ENCODE results near the gene HADH. TPM values are rescaled to one million over a fixed set of nuclear protein-coding genes. Genes with fewer than 3 reads are reported as not detected.

The HADH gene
- total and polyA plus RNA-seq, 5 donors from 2014 or later, result 11.6 to 37.3 (median 31.9) TPM

DNA sequence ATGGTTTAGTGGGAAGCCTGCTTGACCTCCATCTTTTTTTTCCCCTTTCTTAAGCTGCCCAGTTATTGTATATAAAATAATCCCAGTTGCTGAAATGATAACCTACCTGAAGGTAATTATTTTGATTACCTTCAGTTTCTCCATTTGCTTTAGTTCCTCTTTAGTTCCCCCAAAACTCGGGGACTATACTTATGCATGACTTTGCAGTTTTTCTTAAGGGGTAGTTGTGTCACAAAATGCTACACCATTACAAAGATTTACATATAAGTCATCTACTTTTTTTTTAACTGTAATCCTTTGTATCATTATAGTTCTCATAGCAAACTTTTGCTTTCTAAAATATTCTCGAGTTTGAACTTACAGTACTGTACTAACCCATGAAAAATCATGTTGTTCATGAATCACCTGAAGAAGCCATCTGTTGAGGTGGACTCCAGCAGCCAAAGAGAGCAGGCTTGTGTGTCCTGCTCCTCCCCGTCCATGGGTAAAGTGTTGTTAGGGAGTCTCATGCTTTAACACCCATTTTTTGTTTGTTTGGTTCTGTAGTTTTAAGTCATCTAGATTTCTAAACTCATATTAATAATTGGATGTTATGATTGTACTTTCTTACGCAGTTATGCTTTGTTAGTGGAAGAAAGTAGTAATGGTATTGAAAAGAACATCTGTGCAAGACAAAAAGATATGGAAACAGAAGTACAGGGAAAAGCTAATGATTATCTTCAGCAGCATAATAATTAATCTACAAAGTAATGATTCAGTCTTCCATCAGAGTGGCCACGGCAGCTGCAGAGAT, 34.6 kb downstream of the HADH start:
- peaks cover 0 to 15% (median 13%) of the 10 kb centered on the region in 4 donors for H3K4me1 Mint-ChIP-seq
- no peaks in the 10 kb centered on the region for H3K9me3 Mint-ChIP-seq
- H3K27ac Mint-ChIP-seq, result no peak overlapping the region
- no peak overlapping the region for H3K27ac ChIP-seq (ENCODE audit: insufficient read depth, low read length, poor library complexity, severe bottlenecking)
- H3K36me3 Mint-ChIP-seq, result peaks cover 50% of the 10 kb centered on the region
- H3K4me1 ChIP-seq (ENCODE audit: control insufficient read depth, insufficient read depth, low read length, poor library complexity, severe bottlenecking), result peaks cover 5% of the 10 kb centered on the region
- no peaks in the 10 kb centered on the region for H3K27me3 ChIP-seq (ENCODE audit: control insufficient read depth, insufficient read depth, low read length)
- H3K36me3 ChIP-seq (ENCODE audit: control insufficient read depth, insufficient read depth, low read length), result peaks cover 31% of the 10 kb centered on the region
- H3K9me3 ChIP-seq (ENCODE audit: control insufficient read depth in 2 of 2, low read length in 2 of 2), result no peaks in the 10 kb centered on the region
- H3K4me3 Mint-ChIP-seq, result no peak overlapping the region
- ATAC-seq (ENCODE audit: low read depth in 2 of 2) (no peak), DNase-seq (no peak)
- H3K4me3 ChIP-seq (ENCODE audit: low read depth, low read length), result no peak overlapping the region
- H3K27me3 Mint-ChIP-seq, result no peaks in the 10 kb centered on the region

DNA sequence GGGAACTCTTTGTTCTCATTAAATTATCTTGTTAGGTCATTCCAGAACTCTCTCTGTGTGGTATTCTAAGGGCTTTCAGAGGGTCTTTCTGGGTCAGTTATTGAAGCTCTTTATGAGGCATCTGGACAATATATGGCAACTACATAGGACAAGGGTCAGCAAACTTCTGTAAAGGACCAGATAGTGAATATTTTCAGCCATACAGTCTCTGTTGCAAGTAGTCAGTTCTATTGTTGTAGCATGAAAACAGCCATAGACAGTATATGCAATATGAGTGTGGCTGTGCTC, 35.1 kb downstream of the HADH start:
- Histone ChIP-seq H3K4me1 (ENCODE audit: control insufficient read depth, insufficient read depth, low read length, poor library complexity, severe bottlenecking) (peaks cover 10% of the 10 kb centered on the region), H3K36me3 (ENCODE audit: control insufficient read depth, insufficient read depth, low read length) (peaks cover 28% of the 10 kb centered on the region), H3K4me3 (ENCODE audit: low read depth, low read length) (no peak overlapping the region), H3K27me3 (ENCODE audit: control insufficient read depth, insufficient read depth, low read length) (no peaks in the 10 kb centered on the region), H3K27ac (ENCODE audit: insufficient read depth, low read length, poor library complexity, severe bottlenecking) (no peak overlapping the region), H3K9me3 (ENCODE audit: control insufficient read depth in 2 of 2, low read length in 2 of 2) (no peaks in the 10 kb centered on the region)
- Mint-ChIP-seq H3K4me3 (no peak overlapping the region), H3K36me3 (peaks cover 46% of the 10 kb centered on the region), H3K27ac (no peak overlapping the region), H3K27me3 (no peaks in the 10 kb centered on the region), H3K4me1 (peaks cover 0 to 18% (median 15%) of the 10 kb centered on the region in 4 donors), H3K9me3 (no peaks in the 10 kb centered on the region)
- ATAC-seq (ENCODE audit: low read depth in 2 of 2) (no peak), DNase-seq (no peak)

- Histone ChIP-seq H3K4me1 (ENCODE audit: control insufficient read depth, insufficient read depth, low read length, poor library complexity, severe bottlenecking) (peaks cover 22% of the 10 kb centered on the region), H3K36me3 (ENCODE audit: control insufficient read depth, insufficient read depth, low read length) (peaks cover 16% of the 10 kb centered on the region), H3K27me3 (ENCODE audit: control insufficient read depth, insufficient read depth, low read length) (no peaks in the 10 kb centered on the region), H3K27ac (ENCODE audit: insufficient read depth, low read length, poor library complexity, severe bottlenecking) (peak overlapping the region; percentile 58), H3K4me3 (ENCODE audit: low read depth, low read length) (peak overlapping the region; percentile 6), H3K9me3 (ENCODE audit: control insufficient read depth in 2 of 2, low read length in 2 of 2) (no peaks in the 10 kb centered on the region)
- peaks cover 5 to 50% (median 30%) of the 10 kb centered on the region in 4 donors for H3K4me1 Mint-ChIP-seq
- ATAC-seq (ENCODE audit: low read depth in 2 of 2), result peak; percentile 62 to 69
- H3K27ac Mint-ChIP-seq, result peak overlapping the region; percentile 89 to 97 (median 95)
- peaks cover 27% of the 10 kb centered on the region for H3K36me3 Mint-ChIP-seq
- no peaks in the 10 kb centered on the region for H3K9me3 Mint-ChIP-seq
- peak in 1 of 3 donors; percentile 74 for DNase-seq
- no peaks in the 10 kb centered on the region for H3K27me3 Mint-ChIP-seq
- H3K4me3 Mint-ChIP-seq, result peak overlapping the region in 2 of 4 donors; percentile 24 to 90
Measured at GRCh38 chr4:108029016-108029720, 39.5 kb downstream of the HADH start.

DNA sequence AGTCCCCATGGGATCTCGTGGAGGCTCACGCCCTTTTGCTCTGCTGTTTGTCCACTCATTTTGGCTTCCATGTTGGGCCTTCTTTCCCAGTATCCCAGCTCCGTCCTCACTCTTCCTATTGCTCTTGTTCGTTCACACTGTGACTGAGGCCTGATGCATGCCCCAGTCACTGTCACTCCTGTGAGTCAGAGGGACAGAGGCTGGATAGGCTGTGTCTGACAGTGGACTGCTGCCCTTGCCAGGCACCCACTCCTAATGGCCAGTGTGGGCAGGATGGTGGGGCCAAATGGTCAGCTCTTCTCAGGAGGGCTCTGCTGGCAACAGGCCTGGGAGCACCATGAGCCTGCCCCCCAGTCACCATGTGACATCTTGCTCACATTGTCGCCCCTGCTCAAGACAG, 40.0 kb downstream of the HADH start:
- Mint-ChIP-seq H3K4me3 (peak overlapping the region in 2 of 4 donors; percentile 53 to 90), H3K4me1 (peaks cover 9 to 56% (median 31%) of the 10 kb centered on the region in 4 donors), H3K9me3 (no peaks in the 10 kb centered on the region), H3K27ac (peak overlapping the region; percentile 89 to 97 (median 94)), H3K27me3 (no peaks in the 10 kb centered on the region), H3K36me3 (peaks cover 27% of the 10 kb centered on the region)
- ATAC-seq (ENCODE audit: low read depth in 2 of 2), result peak in 1 of 2 donors; percentile 20
- H3K27ac ChIP-seq (ENCODE audit: insufficient read depth, low read length, poor library complexity, severe bottlenecking), result peak overlapping the region; percentile 58
- peaks cover 10% of the 10 kb centered on the region for H3K36me3 ChIP-seq (ENCODE audit: control insufficient read depth, insufficient read depth, low read length)
- no peak for DNase-seq
- no peaks in the 10 kb centered on the region for H3K9me3 ChIP-seq (ENCODE audit: control insufficient read depth in 2 of 2, low read length in 2 of 2)
- peak overlapping the region; percentile 6 for H3K4me3 ChIP-seq (ENCODE audit: low read depth, low read length)
- H3K27me3 ChIP-seq (ENCODE audit: control insufficient read depth, insufficient read depth, low read length), result no peaks in the 10 kb centered on the region
- H3K4me1 ChIP-seq (ENCODE audit: control insufficient read depth, insufficient read depth, low read length, poor library complexity, severe bottlenecking), result peaks cover 22% of the 10 kb centered on the region

DNA sequence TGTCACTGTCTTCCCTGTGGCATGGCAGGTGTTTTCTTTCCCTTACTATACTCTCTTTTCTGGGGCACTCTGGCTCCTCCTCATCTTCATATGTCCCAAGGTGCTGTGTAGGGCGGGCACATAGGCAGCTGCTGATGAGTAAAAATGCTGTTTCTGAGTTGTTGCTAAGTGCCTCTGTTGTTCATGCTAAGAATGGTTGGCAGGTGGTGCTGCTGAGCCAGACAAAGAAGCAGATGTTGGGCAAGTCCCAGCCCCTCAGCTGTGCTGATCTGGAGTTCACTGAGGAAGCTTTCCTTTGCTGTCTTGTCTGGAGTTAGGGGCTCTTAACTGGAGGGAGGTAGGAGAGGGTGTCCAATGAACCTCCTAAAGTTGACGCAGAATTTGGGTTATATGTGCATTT, 40.6 kb downstream of the HADH start:
- H3K27me3 ChIP-seq (ENCODE audit: control insufficient read depth, insufficient read depth, low read length), result no peaks in the 10 kb centered on the region
- peaks cover 27% of the 10 kb centered on the region for H3K36me3 Mint-ChIP-seq
- peaks cover 10% of the 10 kb centered on the region for H3K36me3 ChIP-seq (ENCODE audit: control insufficient read depth, insufficient read depth, low read length)
- H3K27ac ChIP-seq (ENCODE audit: insufficient read depth, low read length, poor library complexity, severe bottlenecking), result peak overlapping the region; percentile 58
- no peaks in the 10 kb centered on the region for H3K9me3 Mint-ChIP-seq
- peak; percentile 88 for ATAC-seq (ENCODE audit: low read depth in 2 of 2)
- H3K4me1 ChIP-seq (ENCODE audit: control insufficient read depth, insufficient read depth, low read length, poor library complexity, severe bottlenecking), result peaks cover 26% of the 10 kb centered on the region
- H3K4me3 Mint-ChIP-seq, result peak overlapping the region; percentile 0 to 84 (median 35)
- peak; percentile 55 to 89 (median 77) for DNase-seq
- H3K9me3 ChIP-seq (ENCODE audit: control insufficient read depth in 2 of 2, low read length in 2 of 2), result no peaks in the 10 kb centered on the region
- H3K27ac Mint-ChIP-seq, result peak overlapping the region; percentile 89 to 94 (median 92)
- H3K4me1 Mint-ChIP-seq, result peaks cover 10 to 61% (median 33%) of the 10 kb centered on the region in 4 donors
- H3K27me3 Mint-ChIP-seq, result no peaks in the 10 kb centered on the region
- H3K4me3 ChIP-seq (ENCODE audit: low read depth, low read length), result no peak overlapping the region

DNA sequence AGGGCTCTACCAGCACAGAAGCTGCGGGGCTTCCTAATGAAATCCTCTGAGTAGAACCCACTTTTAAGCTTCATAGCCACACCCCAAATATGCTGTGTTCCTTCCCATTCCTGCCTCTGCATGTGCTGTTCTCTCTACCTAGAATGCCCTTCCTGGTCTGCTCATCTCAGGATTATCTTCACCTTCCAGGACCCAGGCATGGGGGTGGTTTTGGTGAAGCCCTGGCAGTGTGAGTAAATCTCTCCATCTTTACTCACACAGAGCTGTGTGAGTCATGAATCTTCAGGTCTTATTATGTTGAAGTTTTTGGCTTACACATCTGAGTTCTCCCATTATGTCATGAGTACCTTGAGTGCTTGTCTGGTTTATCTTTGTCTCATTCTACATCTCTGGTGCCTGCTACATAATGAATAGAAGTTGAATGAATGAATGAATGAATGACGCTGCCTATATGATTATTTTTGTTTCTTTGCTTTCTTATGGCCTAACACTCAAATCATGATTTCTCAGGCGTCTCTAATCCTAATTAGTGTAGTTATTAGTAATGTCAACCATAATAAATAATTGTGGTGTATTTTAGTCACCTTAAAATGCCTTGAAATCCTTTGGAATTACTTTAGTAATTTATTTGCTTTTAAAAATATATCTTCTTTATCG, 41.9 kb downstream of the HADH start:
- Mint-ChIP-seq H3K27me3 (no peaks in the 10 kb centered on the region), H3K27ac (peak overlapping the region; percentile 32 to 92 (median 89)), H3K9me3 (no peaks in the 10 kb centered on the region), H3K4me1 (peaks cover 16 to 73% (median 39%) of the 10 kb centered on the region in 4 donors), H3K4me3 (no peak overlapping the region), H3K36me3 (peaks cover 23% of the 10 kb centered on the region)
- Histone ChIP-seq H3K36me3 (ENCODE audit: control insufficient read depth, insufficient read depth, low read length) (peaks cover 10% of the 10 kb centered on the region), H3K4me3 (ENCODE audit: low read depth, low read length) (no peak overlapping the region), H3K27me3 (ENCODE audit: control insufficient read depth, insufficient read depth, low read length) (no peaks in the 10 kb centered on the region), H3K27ac (ENCODE audit: insufficient read depth, low read length, poor library complexity, severe bottlenecking) (no peak overlapping the region), H3K4me1 (ENCODE audit: control insufficient read depth, insufficient read depth, low read length, poor library complexity, severe bottlenecking) (peaks cover 37% of the 10 kb centered on the region), H3K9me3 (ENCODE audit: control insufficient read depth in 2 of 2, low read length in 2 of 2) (no peaks in the 10 kb centered on the region)
- ATAC-seq (ENCODE audit: low read depth in 2 of 2) (peak in 1 of 2 donors; percentile 10), DNase-seq (no peak)

- Mint-ChIP-seq H3K27me3 (no peaks in the 10 kb centered on the region), H3K9me3 (no peaks in the 10 kb centered on the region), H3K27ac (peak overlapping the region in 2 of 3 donors; percentile 5 to 66), H3K36me3 (peaks cover 14% of the 10 kb centered on the region), H3K4me1 (peaks cover 21 to 90% (median 44%) of the 10 kb centered on the region in 4 donors), H3K4me3 (no peak overlapping the region)
- Histone ChIP-seq H3K36me3 (ENCODE audit: control insufficient read depth, insufficient read depth, low read length) (no peaks in the 10 kb centered on the region), H3K4me3 (ENCODE audit: low read depth, low read length) (no peak overlapping the region), H3K27me3 (ENCODE audit: control insufficient read depth, insufficient read depth, low read length) (no peaks in the 10 kb centered on the region), H3K9me3 (ENCODE audit: control insufficient read depth in 2 of 2, low read length in 2 of 2) (no peaks in the 10 kb centered on the region), H3K4me1 (ENCODE audit: control insufficient read depth, insufficient read depth, low read length, poor library complexity, severe bottlenecking) (peaks cover 45% of the 10 kb centered on the region), H3K27ac (ENCODE audit: insufficient read depth, low read length, poor library complexity, severe bottlenecking) (peak overlapping the region; percentile 30)
- ATAC-seq (ENCODE audit: low read depth in 2 of 2) (no peak), DNase-seq (no peak)
Measured at GRCh38 chr4:108033348-108033747, 43.7 kb downstream of the HADH start.

All from CD4-positive, CD25-positive, alpha-beta regulatory T cell (primary cell).